GM21825 (cell line): ENCODE results near the gene TSPAN9.
"Not testable (repeated sequence)": the region's sequence is repeated elsewhere in the genome, so short reads cannot be mapped to it uniquely, and the experiment has no call there.

Experiments used
- ATAC-seq: cut with Tn5 transposase; IDR thresholded peaks from one replicate; pipeline ENCODE4 v1.9.1; 2021; ENCODE audit warnings: mild to moderate bottlenecking, moderate library complexity; ENCODE audit not compliant: unreplicated experiment

Gene TSPAN9

DNA sequence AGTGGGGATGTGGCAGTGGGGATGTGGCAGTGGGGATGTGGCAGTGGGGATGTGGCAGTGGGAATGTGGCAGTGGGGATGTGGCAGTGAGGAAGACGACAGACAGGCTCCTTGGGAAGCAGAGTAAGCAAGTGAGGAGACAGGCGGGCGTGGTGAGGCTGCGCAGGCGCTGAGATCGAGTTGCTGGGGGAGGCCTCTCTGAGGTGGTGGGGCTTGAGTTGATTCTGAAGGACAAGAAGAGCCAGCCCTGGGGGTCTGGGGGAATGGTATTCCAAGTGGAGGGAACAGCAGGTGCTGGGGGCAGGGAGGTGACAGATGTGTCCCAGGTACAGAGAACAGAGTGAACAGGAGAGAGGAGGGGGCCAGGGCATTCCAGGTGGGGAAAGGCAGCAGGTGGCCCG lies 33.8 kb upstream of the TSPAN9 start:
- ATAC-seq, result no peak

DNA sequence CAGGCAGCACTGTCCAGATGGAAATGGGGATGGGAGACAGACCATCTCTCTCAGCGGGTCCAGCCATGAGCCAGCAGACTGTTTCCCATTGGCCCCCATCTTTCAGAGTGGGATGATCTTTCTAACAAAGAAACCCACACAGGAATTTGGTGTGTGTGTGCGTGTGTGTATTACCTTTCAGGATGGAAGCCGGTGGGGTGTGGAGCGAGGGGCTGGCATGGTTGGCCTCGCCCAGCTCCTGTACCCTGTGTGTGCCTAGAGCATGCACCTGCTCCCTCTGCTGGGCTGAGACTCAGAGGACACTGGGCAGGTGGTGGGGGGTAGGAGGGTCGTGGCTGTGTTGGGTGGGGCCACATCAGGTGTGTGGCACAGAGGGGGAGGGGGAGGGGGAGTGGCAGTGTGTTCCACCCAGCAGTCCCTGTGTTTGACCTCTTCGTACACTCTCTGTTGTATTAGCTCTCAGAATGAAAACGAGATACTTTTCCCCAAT lies 33.0 kb upstream of the TSPAN9 start:
- no peak for ATAC-seq

- ATAC-seq, result no peak
Measured at GRCh38 chr12:3045494-3045893, 31.7 kb upstream of the TSPAN9 start.

DNA sequence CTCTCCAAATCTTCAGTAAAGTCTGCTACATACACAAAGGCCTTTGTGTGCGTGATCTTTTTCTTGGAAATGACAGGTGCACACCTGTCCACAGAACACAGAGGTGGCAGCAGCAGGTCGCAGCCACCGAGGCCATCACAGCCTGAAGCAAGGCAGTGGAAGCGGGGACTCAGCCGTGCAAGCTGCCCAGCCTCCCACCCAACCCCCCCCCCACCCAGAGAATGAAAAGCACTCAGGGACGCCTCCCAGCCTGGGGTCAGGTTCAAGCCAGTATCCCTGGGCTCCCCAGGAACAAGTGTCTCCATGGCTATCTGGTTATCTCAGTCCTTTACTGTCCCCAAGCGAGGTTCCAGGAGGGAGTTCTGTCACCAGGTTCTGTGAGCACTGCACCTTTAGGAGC lies 31.2 kb upstream of the TSPAN9 start:
- no peak for ATAC-seq

GRCh38 chr12:3046441-3047200 lies 30.6 kb upstream of the TSPAN9 start:
- no peak for ATAC-seq

GRCh38 chr12:3047961-3048360 lies 29.2 kb upstream of the TSPAN9 start:
- ATAC-seq, result no peak

DNA sequence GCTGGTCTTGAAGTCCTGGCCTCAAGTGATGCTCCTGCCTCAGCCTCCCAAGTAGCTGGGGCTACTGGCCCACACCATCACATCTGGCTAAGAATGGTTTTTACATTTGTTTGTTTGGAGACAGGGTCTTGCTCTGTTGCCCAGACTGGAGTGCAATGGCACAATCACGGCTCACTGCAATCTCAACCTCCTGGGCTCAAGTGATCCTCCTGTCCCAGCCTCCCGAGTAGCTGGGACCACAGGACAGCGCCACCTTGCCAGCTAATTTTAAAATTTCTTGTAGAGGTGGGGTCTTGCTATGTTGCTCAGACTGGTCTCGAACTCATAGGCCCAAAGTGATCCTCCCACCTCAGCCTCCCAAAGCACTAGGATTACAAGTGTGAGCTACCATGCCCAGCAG lies 28.6 kb upstream of the TSPAN9 start:
- no peak for ATAC-seq

DNA sequence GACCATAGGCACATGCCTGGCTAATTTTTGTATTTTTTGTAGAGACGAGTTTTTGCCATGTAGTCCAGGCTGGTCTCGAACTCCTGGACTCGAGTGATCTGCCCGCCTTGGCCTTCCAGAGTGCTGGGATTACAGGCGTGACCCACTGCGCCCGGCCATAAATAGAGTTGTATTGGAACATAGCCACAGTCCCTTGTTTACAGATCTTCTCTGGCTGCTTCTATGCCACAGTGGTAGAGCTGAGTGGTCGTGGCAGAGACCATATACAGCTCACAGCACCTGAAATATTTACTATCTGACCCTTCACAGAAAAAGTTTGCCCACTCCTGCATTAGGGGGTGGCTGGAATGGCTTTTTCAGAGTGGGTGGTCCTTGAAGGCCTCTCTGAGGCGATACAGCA lies 28.0 kb upstream of the TSPAN9 start:
- ATAC-seq, result no peak

DNA sequence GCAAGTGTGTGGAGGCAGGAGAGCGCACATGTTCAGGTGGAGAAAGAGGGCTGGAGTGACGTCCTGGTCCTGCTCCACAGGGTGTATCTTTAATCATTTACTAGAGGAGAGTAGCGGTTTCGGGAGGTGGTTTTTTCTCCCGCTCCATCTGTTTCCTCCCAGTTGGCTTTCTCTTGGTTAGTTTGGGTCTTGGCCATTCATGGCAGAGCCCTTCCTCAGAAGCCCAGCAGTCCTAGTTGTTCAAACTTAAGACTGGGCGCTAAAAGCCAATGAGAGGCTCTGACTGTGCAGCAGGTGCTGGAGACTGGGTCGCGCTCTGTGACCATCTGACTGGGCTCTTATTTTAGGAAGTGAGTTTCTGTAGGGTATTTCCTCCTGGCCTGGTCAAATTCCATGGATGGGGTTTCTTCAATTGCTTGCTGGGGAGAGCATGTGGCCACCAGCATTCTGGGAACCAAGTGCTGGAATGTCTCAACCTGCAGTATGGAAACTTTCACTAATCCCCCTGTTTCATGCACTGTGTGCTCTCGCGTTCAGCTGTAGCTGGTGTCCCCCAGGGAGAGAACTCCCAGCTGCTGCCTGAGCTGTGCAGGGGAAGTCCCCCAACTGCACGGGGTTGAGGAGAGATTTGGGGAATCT lies 27.4 kb upstream of the TSPAN9 start:
- ATAC-seq, result peak; percentile 47

- no peak for ATAC-seq
Measured at GRCh38 chr12:3054374-3054773, 22.8 kb upstream of the TSPAN9 start.

- ATAC-seq, result no peak
Measured at GRCh38 chr12:3055026-3055703, 22.0 kb upstream of the TSPAN9 start.

DNA sequence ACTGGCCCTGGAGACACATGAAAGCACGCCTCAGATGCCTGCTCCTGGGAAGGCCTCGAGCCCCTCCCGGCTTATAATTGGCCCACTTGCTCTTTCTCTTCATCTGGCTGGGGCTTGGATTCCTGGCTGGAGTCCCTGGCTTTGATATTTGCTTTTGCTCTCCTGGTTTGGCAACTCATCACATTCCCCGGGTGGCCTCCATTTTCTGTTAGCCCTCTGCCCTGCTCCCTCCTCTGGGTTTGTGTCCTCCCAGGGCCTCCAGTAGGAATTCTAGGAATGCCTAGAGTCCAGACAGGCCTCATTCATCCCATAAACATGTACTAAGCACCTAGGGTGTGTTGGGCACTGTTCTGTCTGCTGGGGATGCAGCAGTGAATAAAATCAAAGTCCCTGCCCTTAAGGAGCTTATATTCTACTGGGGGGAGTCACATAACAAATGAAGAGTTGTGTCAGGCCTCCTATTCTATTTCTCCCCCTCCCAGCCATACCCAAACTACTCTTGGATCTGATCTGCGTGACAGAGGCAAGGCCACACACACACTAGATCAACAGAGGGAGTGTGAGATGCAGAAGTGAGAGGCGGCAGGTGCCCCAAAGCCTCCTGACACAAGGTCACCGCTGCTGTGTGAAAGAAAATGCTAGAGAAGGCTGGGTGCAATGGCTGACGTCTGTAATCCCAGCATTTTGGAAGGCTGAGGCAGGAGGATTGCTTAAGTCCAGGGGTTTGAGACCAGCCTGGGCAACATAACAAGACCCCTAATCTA lies 21.3 kb upstream of the TSPAN9 start:
- no peak for ATAC-seq

- no peak for ATAC-seq
Measured at GRCh38 chr12:3061059-3061458, 16.1 kb upstream of the TSPAN9 start.

DNA sequence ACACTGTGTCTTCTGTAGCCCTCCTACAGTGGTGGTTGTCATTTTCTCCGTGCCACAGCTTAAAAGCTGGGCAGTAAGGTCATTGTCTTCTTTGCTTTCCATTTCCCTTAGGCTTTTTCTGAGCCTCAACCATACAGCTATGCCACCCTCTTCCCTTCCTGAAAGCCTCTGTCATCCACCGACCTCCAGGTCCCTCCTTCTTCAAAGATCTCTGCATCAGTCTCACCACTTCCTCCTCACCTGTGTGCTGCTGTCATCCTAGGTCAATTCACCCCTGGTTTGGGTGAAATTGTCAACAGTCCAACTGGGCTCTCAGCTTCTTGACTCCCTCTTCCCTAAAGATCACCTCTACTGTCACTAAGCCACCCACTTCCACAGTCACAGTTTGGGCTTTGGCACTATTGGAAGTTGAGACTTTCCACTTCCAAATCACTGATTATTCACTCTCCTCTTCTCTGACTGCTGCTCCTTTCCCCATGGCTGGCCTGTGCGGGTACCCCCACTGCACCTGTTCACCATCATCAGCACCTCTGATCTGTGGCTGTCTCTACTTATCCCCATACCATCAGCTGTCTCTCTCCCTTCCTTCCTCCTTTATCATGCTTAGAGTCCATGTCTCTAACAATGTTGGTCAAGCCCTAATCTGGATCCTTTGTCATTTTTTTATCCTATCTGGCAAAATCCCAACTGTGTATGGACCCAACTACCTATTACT lies 15.5 kb upstream of the TSPAN9 start:
- ATAC-seq, result no peak

DNA sequence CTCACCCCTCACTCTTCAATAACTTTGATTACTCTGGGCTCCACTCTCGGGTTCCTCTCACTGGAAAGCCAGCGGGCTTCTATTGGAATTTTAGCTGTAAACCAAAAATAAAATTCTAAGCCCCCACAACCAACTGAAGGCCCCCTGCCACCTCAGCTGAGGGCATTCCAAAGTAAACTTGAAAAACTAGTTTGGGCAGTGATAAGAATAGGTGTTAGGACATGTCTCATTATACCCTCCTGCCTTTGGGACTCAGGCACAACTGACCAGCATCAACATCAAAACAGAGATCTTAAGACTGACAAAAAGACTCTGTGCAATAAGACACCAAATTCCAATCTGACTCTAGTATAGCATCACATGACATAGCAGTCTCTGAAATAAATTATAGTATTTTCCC lies 11.9 kb upstream of the TSPAN9 start:
- ATAC-seq, result no peak

- ATAC-seq, result not testable (repeated sequence)
Measured at GRCh38 chr12:3065846-3066245, 11.3 kb upstream of the TSPAN9 start.

DNA sequence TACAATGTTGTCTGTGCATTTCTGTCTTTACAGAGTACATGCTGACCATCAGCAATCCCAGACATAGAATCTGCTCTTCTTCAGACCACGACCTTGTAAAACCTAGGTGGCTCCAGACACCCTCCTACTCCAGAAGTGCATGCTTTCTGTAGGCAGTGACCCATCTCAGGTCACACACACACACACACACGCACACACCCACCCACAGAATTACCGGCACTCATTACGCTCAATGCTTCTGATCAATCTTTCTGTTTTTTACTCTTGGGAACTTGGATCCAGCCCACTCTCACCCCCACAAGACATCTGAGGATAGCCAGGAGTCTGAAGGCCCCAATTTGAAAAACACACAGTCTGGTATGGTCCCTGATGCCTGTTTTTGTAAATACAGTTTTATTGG lies 7.5 kb upstream of the TSPAN9 start:
- no peak for ATAC-seq

DNA sequence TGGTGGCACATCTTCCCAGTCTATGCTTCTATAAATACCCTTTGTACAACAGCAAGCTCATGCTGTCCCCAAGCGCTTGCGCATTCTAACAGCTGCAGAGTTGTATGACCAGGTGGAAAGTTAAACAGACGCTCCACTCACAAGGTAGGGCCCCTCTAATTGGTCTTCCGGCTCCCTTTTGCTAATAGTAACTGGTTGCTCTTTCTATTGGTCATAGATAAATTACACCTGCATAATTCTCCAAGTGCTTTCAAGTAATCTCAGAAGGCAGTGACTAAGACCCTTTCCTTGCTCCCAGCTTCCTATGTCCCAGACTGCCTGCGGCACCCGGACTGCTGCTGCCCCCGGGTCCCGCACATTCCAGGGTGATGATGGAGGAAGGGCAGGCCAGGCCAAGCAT lies 6.1 kb upstream of the TSPAN9 start:
- ATAC-seq, result no peak

DNA sequence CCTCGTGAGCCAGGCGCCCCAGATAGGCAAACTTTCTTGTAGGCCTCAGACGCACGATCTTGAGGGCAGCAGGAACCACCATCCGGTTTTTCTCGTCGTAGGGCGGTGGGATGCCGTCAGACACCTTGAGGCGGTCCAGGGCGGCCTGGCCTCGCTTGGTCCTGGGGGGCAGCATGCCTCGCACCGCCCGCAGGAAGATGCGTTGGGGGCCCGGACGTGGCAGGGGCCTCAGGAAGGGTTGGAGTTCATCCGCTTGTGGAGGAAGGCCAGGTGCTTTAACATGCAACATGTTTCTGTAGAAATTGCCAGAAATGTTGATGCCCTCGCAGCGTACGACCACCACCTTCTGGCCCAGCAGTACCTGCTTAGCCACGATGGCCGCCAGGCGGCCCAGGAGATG lies 5.5 kb upstream of the TSPAN9 start:
- no peak for ATAC-seq

GRCh38 chr12:3073438-3074250 lies 3.5 kb upstream of the TSPAN9 start:
- no peak for ATAC-seq
